OCI-LY1 (cell line): ENCODE measurements around the gene MYO18B.

ENCODE experiments used
- EZH2 ChIP-seq: fragments of 200-600 bp; sonication (generic), shearing (Covaris generic); IDR thresholded peaks from 2 replicates; pipeline ENCODE4 v1.8.0; 2017; ENCODE audit warnings: borderline replicate concordance, mixed run types, mild to moderate bottlenecking, antibody characterized with exemption, low read length, moderate library complexity, mixed read lengths
- TF ChIP-seq, protein P1 (sequence below): fragments of 200-600 bp; sonication (generic), shearing (Covaris generic); IDR thresholded peaks from 2 replicates; pipeline ENCODE4 v1.5.1; 2017; ENCODE audit warnings: mild to moderate bottlenecking, antibody characterized with exemption, low read length, moderate library complexity, mixed read lengths

DNA sequence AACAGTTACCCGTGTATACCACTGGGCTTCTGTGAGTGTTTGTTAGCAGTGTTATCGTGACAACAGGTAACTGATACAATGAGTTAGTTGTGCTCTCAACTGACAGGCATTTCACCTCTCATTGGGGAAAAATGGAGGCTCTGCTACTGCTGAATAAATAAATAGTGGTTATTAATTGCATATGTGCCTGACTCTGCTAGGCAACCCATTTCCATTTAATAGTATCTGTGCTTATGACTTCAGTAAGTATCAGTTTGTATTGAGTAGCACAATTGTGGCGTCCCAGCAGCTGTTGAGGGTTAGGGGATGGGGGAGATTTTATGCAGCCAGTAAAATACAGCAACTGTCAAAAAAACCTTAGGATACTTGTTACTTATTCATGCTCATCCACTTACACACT, 303.9 kb downstream of the MYO18B start:
- TF ChIP-seq, protein P1, sequence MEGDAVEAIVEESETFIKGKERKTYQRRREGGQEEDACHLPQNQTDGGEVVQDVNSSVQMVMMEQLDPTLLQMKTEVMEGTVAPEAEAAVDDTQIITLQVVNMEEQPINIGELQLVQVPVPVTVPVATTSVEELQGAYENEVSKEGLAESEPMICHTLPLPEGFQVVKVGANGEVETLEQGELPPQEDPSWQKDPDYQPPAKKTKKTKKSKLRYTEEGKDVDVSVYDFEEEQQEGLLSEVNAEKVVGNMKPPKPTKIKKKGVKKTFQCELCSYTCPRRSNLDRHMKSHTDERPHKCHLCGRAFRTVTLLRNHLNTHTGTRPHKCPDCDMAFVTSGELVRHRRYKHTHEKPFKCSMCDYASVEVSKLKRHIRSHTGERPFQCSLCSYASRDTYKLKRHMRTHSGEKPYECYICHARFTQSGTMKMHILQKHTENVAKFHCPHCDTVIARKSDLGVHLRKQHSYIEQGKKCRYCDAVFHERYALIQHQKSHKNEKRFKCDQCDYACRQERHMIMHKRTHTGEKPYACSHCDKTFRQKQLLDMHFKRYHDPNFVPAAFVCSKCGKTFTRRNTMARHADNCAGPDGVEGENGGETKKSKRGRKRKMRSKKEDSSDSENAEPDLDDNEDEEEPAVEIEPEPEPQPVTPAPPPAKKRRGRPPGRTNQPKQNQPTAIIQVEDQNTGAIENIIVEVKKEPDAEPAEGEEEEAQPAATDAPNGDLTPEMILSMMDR: no peak
- no peak for TF ChIP-seq EZH2
